GM12874 (cell line): ENCODE measurements around the gene HEPACAM.
A peak's percentile ranks its signal among the peaks of the same experiment; 100 is the strongest.

Experiments used
- TF ChIP-seq, protein P1 (sequence below): IDR thresholded peaks from 2 replicates; pipeline ENCODE4 v1.5.1; 2011; ENCODE audit warnings: low read depth, mild to moderate bottlenecking, control low read depth, low read length, moderate library complexity; ENCODE audit not compliant: insufficient read depth

The HEPACAM gene

DNA sequence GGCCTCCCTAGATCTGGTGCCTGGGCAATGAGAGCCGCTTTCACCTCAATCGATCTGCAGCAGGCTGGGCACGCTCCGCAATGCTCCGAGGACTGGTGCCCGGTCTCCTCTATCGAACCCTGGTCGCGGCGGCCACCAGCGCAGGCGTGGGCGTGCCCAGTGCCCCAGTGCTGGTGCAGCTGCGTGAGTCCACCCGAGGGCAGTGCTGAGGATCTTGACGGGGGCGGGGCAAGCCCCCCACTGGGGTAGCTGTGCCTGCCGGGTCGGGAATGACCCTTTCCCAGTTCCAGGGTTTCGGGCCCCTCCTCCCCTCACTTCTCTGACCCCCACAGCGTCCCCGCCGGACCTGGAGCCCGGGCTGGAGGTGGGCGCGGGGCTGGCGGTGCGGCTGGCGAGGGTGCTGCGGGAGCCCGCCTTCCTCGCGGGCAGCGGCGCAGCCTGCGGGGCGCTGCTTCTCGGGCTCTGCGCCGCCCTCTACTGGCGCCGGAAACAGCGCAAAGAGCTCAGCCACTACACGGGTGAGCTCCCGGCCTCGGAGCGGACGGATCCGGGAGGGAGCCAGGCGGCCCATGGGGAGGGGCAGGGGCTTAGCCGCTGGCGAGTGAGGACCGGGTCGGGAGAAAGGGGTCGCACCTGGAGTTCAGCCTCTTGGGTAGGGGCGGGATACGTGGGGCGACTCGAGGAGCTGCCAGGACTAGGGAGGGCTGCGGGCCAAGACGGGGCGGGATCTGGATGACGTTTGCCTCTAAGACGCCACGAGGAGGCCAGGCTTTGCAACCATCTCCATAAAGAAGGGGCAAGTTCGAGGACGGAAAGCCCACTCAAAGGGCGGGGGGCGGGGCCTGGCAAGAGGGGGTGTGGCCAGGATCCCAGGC lies 59.7 kb downstream of the HEPACAM start:
- TF ChIP-seq, protein P1, sequence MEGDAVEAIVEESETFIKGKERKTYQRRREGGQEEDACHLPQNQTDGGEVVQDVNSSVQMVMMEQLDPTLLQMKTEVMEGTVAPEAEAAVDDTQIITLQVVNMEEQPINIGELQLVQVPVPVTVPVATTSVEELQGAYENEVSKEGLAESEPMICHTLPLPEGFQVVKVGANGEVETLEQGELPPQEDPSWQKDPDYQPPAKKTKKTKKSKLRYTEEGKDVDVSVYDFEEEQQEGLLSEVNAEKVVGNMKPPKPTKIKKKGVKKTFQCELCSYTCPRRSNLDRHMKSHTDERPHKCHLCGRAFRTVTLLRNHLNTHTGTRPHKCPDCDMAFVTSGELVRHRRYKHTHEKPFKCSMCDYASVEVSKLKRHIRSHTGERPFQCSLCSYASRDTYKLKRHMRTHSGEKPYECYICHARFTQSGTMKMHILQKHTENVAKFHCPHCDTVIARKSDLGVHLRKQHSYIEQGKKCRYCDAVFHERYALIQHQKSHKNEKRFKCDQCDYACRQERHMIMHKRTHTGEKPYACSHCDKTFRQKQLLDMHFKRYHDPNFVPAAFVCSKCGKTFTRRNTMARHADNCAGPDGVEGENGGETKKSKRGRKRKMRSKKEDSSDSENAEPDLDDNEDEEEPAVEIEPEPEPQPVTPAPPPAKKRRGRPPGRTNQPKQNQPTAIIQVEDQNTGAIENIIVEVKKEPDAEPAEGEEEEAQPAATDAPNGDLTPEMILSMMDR: peak; percentile 84

DNA sequence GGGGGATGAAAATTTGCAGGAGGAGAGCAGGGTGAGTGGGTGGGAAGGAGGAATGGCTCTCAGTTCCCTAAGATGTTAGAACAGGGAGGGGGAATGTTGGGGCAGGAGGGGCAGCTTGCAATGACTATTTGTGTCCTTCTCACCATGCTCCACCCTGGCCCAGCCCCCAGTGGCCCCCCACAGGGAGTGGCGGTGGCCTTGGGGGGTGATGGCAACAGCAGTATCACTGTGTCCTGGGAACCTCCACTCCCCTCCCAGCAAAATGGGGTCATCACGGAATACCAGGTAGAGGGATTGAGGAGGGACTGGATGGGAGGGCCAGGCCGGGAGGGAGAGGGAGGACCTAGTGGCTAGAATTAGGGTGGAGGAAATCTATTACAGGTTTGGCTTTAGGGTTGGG lies 60.4 kb downstream of the HEPACAM start:
- TF ChIP-seq, protein P1: no peak

DNA sequence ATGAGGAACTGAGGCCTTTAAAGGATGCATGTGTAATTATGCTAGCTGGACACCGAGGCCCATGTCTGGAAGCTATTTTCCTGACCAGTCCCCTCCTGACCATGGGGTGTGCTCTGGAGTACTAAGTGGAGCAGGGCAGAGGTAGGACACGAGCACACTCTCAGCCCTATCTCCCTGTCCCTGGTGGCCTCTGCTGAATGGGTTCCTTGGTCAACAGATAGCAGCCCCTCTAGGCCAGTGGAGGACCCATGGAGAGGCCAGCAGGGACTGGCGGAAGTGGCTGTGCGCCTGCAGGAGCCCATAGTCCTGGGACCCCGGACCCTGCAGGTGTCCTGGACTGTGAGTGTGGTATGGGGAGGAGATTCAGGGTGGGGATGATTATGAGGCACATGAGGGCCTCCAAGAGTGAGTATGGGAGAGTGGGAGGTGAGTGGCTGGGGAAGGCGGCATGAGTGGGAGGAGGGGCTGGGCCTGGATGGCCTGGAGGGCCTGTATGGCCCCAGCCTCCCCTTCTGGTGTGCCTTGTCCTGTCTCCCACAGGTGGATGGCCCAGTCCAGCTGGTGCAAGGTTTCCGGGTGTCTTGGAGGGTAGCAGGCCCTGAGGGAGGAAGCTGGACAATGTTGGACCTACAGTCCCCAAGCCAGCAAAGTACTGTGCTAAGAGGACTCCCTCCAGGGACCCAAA lies 61.1 kb downstream of the HEPACAM start:
- TF ChIP-seq, protein P1: no peak

- TF ChIP-seq, protein P1: no peak
Observed at GRCh38 chr11:124873951-124874350, 61.9 kb downstream of the HEPACAM start.

DNA sequence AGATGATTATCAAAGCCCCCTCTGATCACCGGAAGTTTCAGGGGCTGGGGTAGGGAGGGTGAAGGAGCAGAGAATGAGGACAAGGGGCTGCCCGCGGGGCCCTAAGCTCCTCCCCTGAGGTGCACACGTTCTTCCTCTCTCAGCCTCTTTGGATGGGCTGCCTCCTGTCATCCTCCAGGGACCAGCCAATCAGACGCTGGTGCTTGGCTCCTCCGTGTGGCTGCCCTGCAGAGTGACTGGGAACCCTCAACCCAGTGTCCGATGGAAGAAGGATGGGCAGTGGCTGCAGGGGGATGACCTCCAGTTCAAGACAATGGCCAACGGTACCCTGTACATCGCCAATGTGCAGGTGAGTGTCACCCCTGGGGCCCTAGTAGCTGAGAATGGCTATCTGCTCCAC lies 63.1 kb downstream of the HEPACAM start:
- TF ChIP-seq, protein P1: no peak

GRCh38 chr11:124872280-124872679 lies 63.6 kb downstream of the HEPACAM start:
- TF ChIP-seq, protein P1: no peak

DNA sequence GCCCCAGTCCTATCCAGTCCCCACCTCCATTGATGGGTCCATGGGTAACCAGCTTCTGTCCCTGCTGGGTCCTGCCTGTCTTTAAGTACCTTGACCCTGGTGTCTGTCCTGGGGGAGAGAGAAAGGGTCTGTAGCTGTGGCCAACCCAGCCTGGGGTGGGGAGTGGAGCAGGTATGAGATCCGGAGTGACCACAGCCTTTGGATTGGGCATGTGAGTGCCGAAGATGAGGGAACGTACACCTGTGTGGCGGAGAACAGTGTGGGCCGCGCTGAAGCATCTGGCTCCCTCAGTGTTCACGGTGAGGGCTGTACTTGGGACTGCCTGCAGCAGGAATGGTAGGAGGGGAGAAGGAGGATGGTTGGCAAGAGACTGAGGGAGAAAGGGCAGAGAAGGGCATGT lies 65.4 kb downstream of the HEPACAM start:
- TF ChIP-seq, protein P1: no peak
